Gastrocnemius medialis (tissue), 4 donors: ENCODE data around the gene UAP1L1. TPM values are rescaled to one million over a fixed set of nuclear protein-coding genes. Genes with fewer than 3 reads are reported as not detected.
A peak's percentile ranks its signal among the peaks of the same experiment; 100 is the strongest.

Experiments used
- ATAC-seq, 2 donors: fragments of 150-250 bp; one replicate each; pipeline ENCODE4 v1.9.1; 2016
- DNase-seq, 2 donors: peaks; one replicate each; pipeline ENCODE4 v3.0.0-alpha.2; 2019
- H3K27ac ChIP-seq, 4 donors: fragments of 200-600 bp; sonication (generic); 1 replicate in 1 of 4; 2 replicates in 3 of 4; pipeline ENCODE4 v1.5.1; 2016 to 2018; ENCODE audit warnings: mild to moderate bottlenecking in 2 of 4, moderate library complexity in 1 of 4
- H3K27me3 ChIP-seq, 3 donors: fragments of 200-600 bp; sonication (generic) in 2 of 3; 1 replicate in 1 of 3; 2 replicates in 2 of 3; pipeline versions ENCODE4 v1.5.1 to v1.6.0; 2016 to 2019; ENCODE audit warnings: mild to moderate bottlenecking in 1 of 3, moderate library complexity in 1 of 3
- H3K36me3 ChIP-seq, 2 donors: fragments of 200-600 bp; sonication (generic) in 1 of 2; one replicate each; pipeline ENCODE4 v1.5.1; 2017 to 2018
- H3K4me1 ChIP-seq, 2 donors: fragments of 200-600 bp; sonication (generic) in 1 of 2; one replicate each; pipeline ENCODE4 v1.5.1; 2016 to 2017; ENCODE audit warnings: mild to moderate bottlenecking in 2 of 2
- H3K4me3 ChIP-seq, 4 donors: fragments of 200-600 bp; sonication (generic) in 3 of 4; 1 replicate in 1 of 4; 2 replicates in 3 of 4; pipeline ENCODE4 v1.5.1; 2016 to 2019; ENCODE audit warnings: mild to moderate bottlenecking in 2 of 4
- H3K9me3 ChIP-seq, 3 donors: fragments of 200-600 bp; sonication (generic) in 2 of 3; 1 replicate in 1 of 3; 2 replicates in 2 of 3; pipeline ENCODE4 v1.5.1; 2016 to 2019
- CTCF ChIP-seq, 5 experiments: fragments of 450-650 bp in 3 of 5; fragments of 200-600 bp in 2 of 5; sonication (generic) in 2 of 5; IDR thresholded peaks in 4 of 5; conservative IDR thresholded peaks in 1 of 5; 1 replicate in 4 of 5; 2 replicates in 1 of 5; pipeline ENCODE4 v1.5.1; 2016 to 2019; ENCODE audit warnings: antibody characterized with exemption in 5 of 5, mild to moderate bottlenecking in 3 of 5, moderate library complexity in 3 of 5
- POLR2A ChIP-seq, 2 donors: fragments of 450-650 bp; IDR thresholded peaks; one replicate each; pipeline ENCODE4 v1.6.1; 2017; ENCODE audit warnings: antibody characterized with exemption in 2 of 2, mild to moderate bottlenecking in 2 of 2, moderate library complexity in 2 of 2
- in situ Hi-C, 4 donors: fragments of 200-750 bp; cut with MboI; loops; one replicate each; pipeline versions ENCODE4 v1.15.0 to v1.8.0; 2017; ENCODE audit warnings: low sequenced_read_pairs in 4 of 4
- intact Hi-C: fragments of 100-400 bp; cut with DNase I; formaldehyde crosslinking; loops from one replicate; pipeline ENCODE4 v1.15.1; 2023; ENCODE audit warnings: low total_unique reads
- total RNA-seq, 4 donors: library from RNA; depleted of rRNA; stranded (reverse); fragments of >200 nt; gene quantifications; one replicate each; pipeline versions ENCODE4 v1.1.0 to v1.2.3, GENCODE V29; 2016

The UAP1L1 gene
- total RNA-seq, 4 donors from 2014 or later: 0.49 to 2.5 (median 1.5) TPM

GRCh38 chr9:137034039-137034708 is 43.1 kb upstream of the UAP1L1 start:
- no peak overlapping the region for H3K27ac ChIP-seq
- ATAC-seq (no peak), DNase-seq (no peak)
- peak overlapping the region in 1 of 4 donors; percentile 12 for H3K4me3 ChIP-seq
- TF ChIP-seq POLR2A (IDR thresholded peaks at IDR 0.05) (no peak), CTCF (IDR thresholded peaks at IDR 0.05 in 4 of 5, conservative IDR thresholded peaks at IDR 0.05 in 1 of 5) (no peak)
- peaks cover 0 to 6% (median 0%) of the 10 kb centered on the region in 3 donors for H3K27me3 ChIP-seq
- H3K4me1 ChIP-seq: peaks cover 2 to 5% of the 10 kb centered on the region in 2 donors
- in situ Hi-C loops (loop anchor here in 3 of 4 donors (5.0 to 10.0 kb wide), 3 partner anchors 89 to 249 kb away; partner anchors contain the start of genes C8G (in 1 of the 3) and FBXW5 (in 1 of the 3)), intact Hi-C loops (no loop called here)
- no peaks in the 10 kb centered on the region for H3K36me3 ChIP-seq
- H3K9me3 ChIP-seq: no peaks in the 10 kb centered on the region

DNA sequence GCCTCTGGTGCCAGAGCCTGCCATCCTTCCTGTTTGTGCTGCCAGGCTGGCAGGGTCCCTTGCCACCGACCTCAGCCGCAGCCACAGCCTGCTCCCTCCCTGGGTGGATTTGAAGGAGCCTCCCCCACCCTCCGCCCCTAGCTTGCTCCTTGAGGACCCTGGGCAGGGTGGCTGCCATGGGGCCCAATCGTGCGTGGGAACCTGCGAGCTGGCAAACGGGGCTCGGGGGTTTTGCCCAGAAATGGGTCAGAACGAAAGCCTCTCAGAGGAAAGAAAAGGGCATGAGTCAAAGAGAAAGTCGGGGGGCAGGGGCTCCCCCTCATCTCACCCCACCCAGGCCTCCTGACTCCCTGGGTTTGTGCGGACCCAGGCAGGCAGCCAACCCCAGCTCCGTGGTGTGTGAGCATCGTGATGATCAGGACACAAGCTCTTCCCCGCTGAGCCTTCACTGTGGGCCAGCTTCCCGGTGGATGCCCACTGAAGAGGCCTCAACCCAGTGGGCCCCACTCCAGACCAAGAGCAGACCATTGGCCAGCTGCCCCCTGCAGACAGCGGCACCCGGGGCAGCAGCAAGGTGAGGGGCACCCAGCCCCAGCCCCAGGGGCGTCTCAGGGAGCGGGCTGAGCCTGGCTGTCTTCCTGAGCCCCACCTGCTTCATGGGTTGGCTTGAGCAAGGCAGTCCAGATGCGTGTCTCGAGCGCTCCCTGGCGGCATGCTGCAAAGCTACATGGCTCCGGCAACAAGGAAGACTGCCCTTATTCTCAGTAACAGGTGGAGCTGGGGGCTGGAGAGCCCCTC is 42.4 kb upstream of the UAP1L1 start:
- Histone ChIP-seq H3K4me3 (no peak overlapping the region), H3K27ac (no peak overlapping the region), H3K4me1 (peaks cover 0 to 3% of the 10 kb centered on the region in 2 donors), H3K36me3 (peaks cover 0 to 5% of the 10 kb centered on the region in 2 donors), H3K27me3 (peaks cover 0 to 6% (median 0%) of the 10 kb centered on the region in 3 donors), H3K9me3 (no peaks in the 10 kb centered on the region)
- ATAC-seq (peak; percentile 73 to 93), DNase-seq (peak; percentile 55 to 66)
- no peak for TF ChIP-seq POLR2A (IDR thresholded peaks at IDR 0.05)
- TF ChIP-seq CTCF (IDR thresholded peaks at IDR 0.05 in 4 of 5, conservative IDR thresholded peaks at IDR 0.05 in 1 of 5): peak; percentile 81 to 96 (median 91)
- in situ Hi-C loops: loop anchor here (5.0 to 10.0 kb wide), 3 partner anchors 90 to 250 kb away; partner anchors contain the start of genes C8G (in 1 of the 4) and FBXW5 (in 1 of the 4)
- intact Hi-C loops: loop anchor here (1.0 kb wide), 1 partner anchor 248 kb away; no protein-coding TSS in a partner anchor

DNA sequence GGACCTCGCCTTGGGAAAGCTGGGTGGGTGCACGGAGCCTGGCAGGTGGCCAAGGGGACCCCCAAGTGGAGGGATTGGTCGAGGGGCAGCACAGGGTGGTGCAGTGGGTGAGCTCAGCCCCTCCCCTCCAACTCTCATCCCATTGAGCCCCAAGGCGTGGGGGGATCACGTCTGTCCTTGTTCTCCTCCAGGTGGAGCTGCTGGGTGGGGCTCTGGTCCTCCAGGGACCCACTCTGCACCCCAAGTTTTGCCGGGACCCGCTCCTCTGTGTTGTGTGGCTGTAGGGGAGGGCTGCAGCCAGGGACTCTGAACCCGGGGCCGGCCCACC is 41.8 kb upstream of the UAP1L1 start:
- H3K4me3 ChIP-seq: no peak overlapping the region
- H3K4me1 ChIP-seq: peaks cover 0 to 3% of the 10 kb centered on the region in 2 donors
- TF ChIP-seq POLR2A (IDR thresholded peaks at IDR 0.05): no peak
- peak in 2 of 5 experiments; percentile 8 to 16 for TF ChIP-seq CTCF (IDR thresholded peaks at IDR 0.05 in 4 of 5, conservative IDR thresholded peaks at IDR 0.05 in 1 of 5)
- peaks cover 0 to 10% of the 10 kb centered on the region in 2 donors for H3K36me3 ChIP-seq
- ATAC-seq (peak in 1 of 2 donors; percentile 12), DNase-seq (no peak)
- no peak overlapping the region for H3K27ac ChIP-seq
- in situ Hi-C loops: loop anchor here in 3 of 4 donors (5.0 to 10.0 kb wide), 3 partner anchors 91 to 251 kb away; partner anchors contain the start of genes C8G (in 1 of the 3) and FBXW5 (in 1 of the 3)
- H3K27me3 ChIP-seq: peaks cover 0 to 6% (median 0%) of the 10 kb centered on the region in 3 donors
- H3K9me3 ChIP-seq: no peaks in the 10 kb centered on the region
- intact Hi-C loops: loop anchor here (1.0 kb wide), 1 partner anchor 248 kb away; no protein-coding TSS in a partner anchor

DNA sequence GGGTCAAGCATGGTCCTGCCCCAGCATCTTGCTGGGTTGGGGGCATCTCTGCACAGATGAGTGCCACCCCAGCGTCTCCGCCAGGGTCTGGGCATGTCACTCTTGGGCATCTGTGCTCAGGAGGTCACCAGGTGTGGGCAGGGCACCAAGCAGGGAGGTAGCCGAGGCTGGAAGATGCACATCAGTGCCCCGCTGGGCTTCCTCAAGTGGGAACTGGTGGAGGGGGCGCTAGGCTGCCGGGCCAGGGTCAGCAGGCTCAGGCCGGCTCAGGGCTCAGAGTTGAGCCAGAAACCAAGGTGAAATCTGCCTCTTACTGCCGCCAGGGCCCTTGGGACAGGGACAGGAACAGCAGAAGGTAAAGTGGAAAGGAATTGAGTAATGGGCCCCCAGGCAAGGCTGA is 41.4 kb upstream of the UAP1L1 start:
- intact Hi-C loops: loop anchor here (1.0 kb wide), 1 partner anchor 249 kb away; no protein-coding TSS in a partner anchor
- no peaks in the 10 kb centered on the region for H3K9me3 ChIP-seq
- DNase-seq (no peak), ATAC-seq (no peak)
- no peak overlapping the region for H3K27ac ChIP-seq
- H3K36me3 ChIP-seq: peaks cover 0 to 12% of the 10 kb centered on the region in 2 donors
- no peak overlapping the region for H3K4me3 ChIP-seq
- H3K27me3 ChIP-seq: peaks cover 0 to 6% (median 0%) of the 10 kb centered on the region in 3 donors
- H3K4me1 ChIP-seq: peaks cover 0 to 3% of the 10 kb centered on the region in 2 donors
- no peak for TF ChIP-seq POLR2A (IDR thresholded peaks at IDR 0.05)
- no peak for TF ChIP-seq CTCF (IDR thresholded peaks at IDR 0.05 in 4 of 5, conservative IDR thresholded peaks at IDR 0.05 in 1 of 5)
- in situ Hi-C loops: loop anchor here in 3 of 4 donors (5.0 to 10.0 kb wide), 3 partner anchors 91 to 251 kb away; partner anchors contain the start of genes C8G (in 1 of the 3) and FBXW5 (in 1 of the 3)
